Endodermal cell (in vitro differentiated cells): ENCODE results near the gene KLF6. TPM values are rescaled to one million over a fixed set of nuclear protein-coding genes. Genes with fewer than 3 reads are reported as not detected.

ENCODE experiments used
- DNase-seq: peaks from one replicate; pipeline ENCODE4 v3.0.0-alpha.2; 2017
- H3K27ac ChIP-seq: 2 replicates; pipeline ENCODE4 v1.5.1; 2013; ENCODE audit warnings: mild to moderate bottlenecking, low read depth, low read length, moderate library complexity
- H3K27me3 ChIP-seq: 2 replicates; pipeline ENCODE4 v1.6.1; 2013; ENCODE audit warnings: mild to moderate bottlenecking, low read length, moderate library complexity; ENCODE audit not compliant: insufficient read depth, control insufficient read depth, poor library complexity, severe bottlenecking
- H3K36me3 ChIP-seq: 2 replicates; pipeline ENCODE4 v1.7.0; 2013; ENCODE audit warnings: mild to moderate bottlenecking, low read length, moderate library complexity; ENCODE audit not compliant: control insufficient read depth, insufficient read depth
- H3K4me1 ChIP-seq: one replicate; pipeline ENCODE4 v1.7.0; 2013; ENCODE audit warnings: low read length; ENCODE audit not compliant: control insufficient read depth, insufficient read depth
- H3K4me3 ChIP-seq: 2 replicates; pipeline ENCODE4 v1.5.1; 2013; ENCODE audit warnings: mild to moderate bottlenecking, low read length, moderate library complexity
- H3K9ac ChIP-seq: 2 replicates; pipeline ENCODE4 v1.6.1; 2013; ENCODE audit warnings: mild to moderate bottlenecking, low read length, moderate library complexity; ENCODE audit not compliant: poor library complexity, severe bottlenecking; ENCODE audit errors: extremely low read depth
- H3K9me3 ChIP-seq: 2 replicates; pipeline ENCODE4 v1.6.1; 2013; ENCODE audit warnings: mild to moderate bottlenecking, low read length, moderate library complexity; ENCODE audit not compliant: control insufficient read depth
- H3K27ac Mint-ChIP-seq: 2 replicates; pipeline ENCODE4 v1.8.0; 2020; ENCODE audit warnings: mixed read lengths
- H3K27me3 Mint-ChIP-seq: 2 replicates; pipeline ENCODE4 v1.8.0; 2021; ENCODE audit warnings: mild to moderate bottlenecking, mixed read lengths; ENCODE audit not compliant: insufficient read depth
- H3K36me3 Mint-ChIP-seq: 2 replicates; pipeline ENCODE4 v1.8.0; 2020; ENCODE audit warnings: low read depth, mixed read lengths
- H3K4me1 Mint-ChIP-seq: 2 replicates; pipeline ENCODE4 v1.8.0; 2020; ENCODE audit warnings: mixed read lengths
- H3K4me3 Mint-ChIP-seq: 2 replicates; pipeline ENCODE4 v1.8.0; 2020; ENCODE audit warnings: mild to moderate bottlenecking, moderate library complexity, mixed read lengths
- H3K9me3 Mint-ChIP-seq: 2 replicates; pipeline ENCODE4 v1.8.0; 2020; ENCODE audit warnings: mild to moderate bottlenecking, mixed read lengths
- CTCF ChIP-seq: fragments of 200-600 bp; sonication (generic); conservative IDR thresholded peaks from 2 replicates; pipeline ENCODE4 v1.5.0; 2021; ENCODE audit warnings: antibody characterized with exemption, mild to moderate bottlenecking
- WGBS, 2 experiments: methylation state at CpG; one replicate each; pipeline versions ENCODE4 v1.1.5 to v1.1.7; 2013; ENCODE audit warnings: missing lambda C conversion rate in 2 of 2, mixed read lengths in 1 of 2; ENCODE audit not compliant: insufficient coverage in 1 of 2, insufficient read length in 1 of 2; 5-methylcytosine and 5-hydroxymethylcytosine counted together
- total RNA-seq, 2 donors: library from RNA; stranded (reverse); fragmentation: NEBNext Ultra II Directional in 1 of 2; extraction: Animal tissue kit (Norgen Biotek cat#: 25700) in 1 of 2; gene quantifications; 2 replicates in 1 of 2; 3 replicates in 1 of 2; pipeline ENCODE4 v1.2.1, GENCODE V29; 2021

The KLF6 gene
- total RNA-seq, 2 donors from 2014 or later = 59.0 to 71.2 TPM

GRCh38 chr10:3829156-3830050 lies 44.4 kb upstream of the KLF6 start:
- Mint-ChIP-seq H3K9me3 (no peaks in the 10 kb centered on the region), H3K27ac (peak overlapping the region; percentile 78), H3K4me3 (no peak overlapping the region), H3K4me1 (peaks cover 80% of the 10 kb centered on the region), H3K27me3 (no peaks in the 10 kb centered on the region), H3K36me3 (no peaks in the 10 kb centered on the region)
- peak; percentile 36 for TF ChIP-seq CTCF
- H3K36me3 ChIP-seq = no peaks in the 10 kb centered on the region
- H3K27me3 ChIP-seq = no peaks in the 10 kb centered on the region
- H3K9me3 ChIP-seq = no peaks in the 10 kb centered on the region
- no peak overlapping the region for H3K27ac ChIP-seq
- 54 to 59% methylated on average over 3 to 6 of the region's 7 CpGs for WGBS, 2 experiments
- H3K4me1 ChIP-seq = peaks cover 46% of the 10 kb centered on the region
- H3K4me3 ChIP-seq = no peak overlapping the region
- H3K9ac ChIP-seq = no peak overlapping the region
- peak; percentile 84 for DNase-seq

GRCh38 chr10:3828404-3829155 lies 43.6 kb upstream of the KLF6 start:
- Histone ChIP-seq H3K27ac (no peak overlapping the region), H3K4me1 (peaks cover 50% of the 10 kb centered on the region), H3K27me3 (no peaks in the 10 kb centered on the region), H3K36me3 (no peaks in the 10 kb centered on the region), H3K4me3 (no peak overlapping the region), H3K9ac (no peak overlapping the region), H3K9me3 (no peaks in the 10 kb centered on the region)
- H3K36me3 Mint-ChIP-seq = no peaks in the 10 kb centered on the region
- DNase-seq = no peak
- peaks cover 82% of the 10 kb centered on the region for H3K4me1 Mint-ChIP-seq
- TF ChIP-seq CTCF = no peak
- H3K27me3 Mint-ChIP-seq = no peaks in the 10 kb centered on the region
- no peaks in the 10 kb centered on the region for H3K9me3 Mint-ChIP-seq
- no peak overlapping the region for H3K4me3 Mint-ChIP-seq
- WGBS, 2 experiments = 88 to 90% methylated on average over 11 to 14 of the region's 14 CpGs
- peak overlapping the region; percentile 90 for H3K27ac Mint-ChIP-seq

GRCh38 chr10:3827768-3828403 lies 42.9 kb upstream of the KLF6 start:
- WGBS, 2 experiments = 95 to 98% methylated on average over 14 to 27 of the region's 27 CpGs
- Histone ChIP-seq H3K27me3 (no peaks in the 10 kb centered on the region), H3K4me1 (peaks cover 50% of the 10 kb centered on the region), H3K27ac (no peak overlapping the region), H3K4me3 (peak overlapping the region; percentile 2), H3K36me3 (no peaks in the 10 kb centered on the region), H3K9ac (peak overlapping the region; percentile 16), H3K9me3 (no peaks in the 10 kb centered on the region)
- Mint-ChIP-seq H3K9me3 (no peaks in the 10 kb centered on the region), H3K27ac (peak overlapping the region; percentile 90), H3K4me3 (peak overlapping the region; percentile 25), H3K4me1 (peaks cover 89% of the 10 kb centered on the region), H3K36me3 (no peaks in the 10 kb centered on the region), H3K27me3 (no peaks in the 10 kb centered on the region)
- no peak for DNase-seq
- TF ChIP-seq CTCF = no peak
